ENCODE data around the gene TDRD10. TPM values are rescaled to one million over a fixed set of nuclear protein-coding genes. Genes with fewer than 3 reads are reported as not detected.

TDRD10 gene, protein sequence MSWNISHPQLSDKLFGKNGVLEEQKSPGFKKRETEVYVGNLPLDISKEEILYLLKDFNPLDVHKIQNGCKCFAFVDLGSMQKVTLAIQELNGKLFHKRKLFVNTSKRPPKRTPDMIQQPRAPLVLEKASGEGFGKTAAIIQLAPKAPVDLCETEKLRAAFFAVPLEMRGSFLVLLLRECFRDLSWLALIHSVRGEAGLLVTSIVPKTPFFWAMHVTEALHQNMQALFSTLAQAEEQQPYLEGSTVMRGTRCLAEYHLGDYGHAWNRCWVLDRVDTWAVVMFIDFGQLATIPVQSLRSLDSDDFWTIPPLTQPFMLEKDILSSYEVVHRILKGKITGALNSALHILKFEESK
- total RNA-seq, result 4.6 TPM

DNA sequence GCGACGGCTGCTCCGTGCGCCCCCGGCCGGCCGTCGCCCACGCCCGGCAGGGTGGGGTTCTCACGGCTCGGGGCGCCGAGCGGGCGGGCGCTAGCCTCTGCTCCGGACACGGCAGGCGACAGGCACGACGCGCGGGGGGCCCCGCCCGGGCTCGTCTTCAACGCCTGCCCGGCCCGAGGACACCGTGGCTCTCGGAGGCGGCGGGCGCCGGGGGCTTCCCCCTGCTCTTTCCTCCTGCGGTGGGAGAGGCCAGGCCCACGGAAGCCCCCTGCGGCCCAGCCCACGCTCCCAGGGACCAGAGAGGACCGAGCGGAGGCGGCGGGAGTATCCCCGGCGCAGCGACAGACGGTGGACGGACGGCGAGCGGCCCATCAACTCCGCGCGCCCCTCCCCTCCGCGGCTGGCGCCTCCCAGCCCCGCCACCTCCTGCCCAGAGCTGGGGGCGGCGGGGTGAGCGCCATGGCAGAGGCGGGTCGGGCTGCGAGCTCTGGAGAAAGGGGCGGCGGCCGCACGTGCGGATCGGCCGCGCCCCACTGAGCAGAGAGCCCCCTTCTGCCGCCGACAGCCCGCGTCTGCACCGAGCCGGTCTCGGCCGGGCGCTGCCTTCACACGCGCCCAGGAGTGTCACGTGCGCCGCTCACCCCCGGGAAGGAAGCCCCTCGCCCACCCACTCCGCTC lies at the start of gene TDRD10, which contains the start of gene SHE:
Gene TDRD10 (plus strand): TSS at position 154 of the 678 bp plus-strand sequence. CDS start 4,685 bp downstream, outside the sequence.
Gene SHE (minus strand): TSS at position 347 of the 678 bp plus-strand sequence. CDS start 386 bp downstream, outside the sequence.
- Histone ChIP-seq H3K9me3 (no peaks in the 10 kb centered on the region), H3K27ac (peak within 1 kb of the TSS in 1 of 2 donors; percentile 32), H3K36me3 (no peaks in the 10 kb centered on the region), H3K4me1 (peaks cover 3 to 4% of the 10 kb centered on the region in 2 donors), H3K27me3 (peaks cover 11% of the 10 kb centered on the region), H3K4me3 (peak within 1 kb of the TSS; percentile 54 to 61)
- intact Hi-C loops (cut with DNase I), result no loop called here
- DNase-seq (ENCODE audit: low spot score in 2 of 2), result no peak
- TF ChIP-seq, protein P1, sequence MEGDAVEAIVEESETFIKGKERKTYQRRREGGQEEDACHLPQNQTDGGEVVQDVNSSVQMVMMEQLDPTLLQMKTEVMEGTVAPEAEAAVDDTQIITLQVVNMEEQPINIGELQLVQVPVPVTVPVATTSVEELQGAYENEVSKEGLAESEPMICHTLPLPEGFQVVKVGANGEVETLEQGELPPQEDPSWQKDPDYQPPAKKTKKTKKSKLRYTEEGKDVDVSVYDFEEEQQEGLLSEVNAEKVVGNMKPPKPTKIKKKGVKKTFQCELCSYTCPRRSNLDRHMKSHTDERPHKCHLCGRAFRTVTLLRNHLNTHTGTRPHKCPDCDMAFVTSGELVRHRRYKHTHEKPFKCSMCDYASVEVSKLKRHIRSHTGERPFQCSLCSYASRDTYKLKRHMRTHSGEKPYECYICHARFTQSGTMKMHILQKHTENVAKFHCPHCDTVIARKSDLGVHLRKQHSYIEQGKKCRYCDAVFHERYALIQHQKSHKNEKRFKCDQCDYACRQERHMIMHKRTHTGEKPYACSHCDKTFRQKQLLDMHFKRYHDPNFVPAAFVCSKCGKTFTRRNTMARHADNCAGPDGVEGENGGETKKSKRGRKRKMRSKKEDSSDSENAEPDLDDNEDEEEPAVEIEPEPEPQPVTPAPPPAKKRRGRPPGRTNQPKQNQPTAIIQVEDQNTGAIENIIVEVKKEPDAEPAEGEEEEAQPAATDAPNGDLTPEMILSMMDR (IDR thresholded peaks at IDR 0.05), result no peak

DNA sequence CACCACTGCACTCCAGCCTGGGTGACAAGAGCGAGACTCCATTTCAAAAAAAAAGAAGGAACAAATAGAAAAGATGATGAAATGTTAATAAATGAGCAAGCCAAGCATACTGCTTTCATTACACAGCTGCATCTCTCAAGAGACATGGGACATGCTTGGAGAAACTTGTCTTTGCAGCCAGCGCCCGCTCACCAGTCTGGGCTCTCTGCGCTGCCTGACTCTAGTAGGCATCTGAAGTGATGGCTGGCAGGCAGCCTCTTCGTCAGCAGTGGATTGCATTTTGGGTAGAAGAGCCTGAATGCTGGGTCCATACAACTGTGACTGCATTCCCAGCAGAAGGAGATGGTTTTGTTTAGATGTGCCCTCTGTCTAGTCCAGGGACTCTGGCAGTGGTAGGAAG lies 48.9 kb upstream of the TDRD10 start:
- H3K9me3 ChIP-seq, result no peaks in the 10 kb centered on the region
- H3K4me3 ChIP-seq, result no peak overlapping the region
- peaks cover 0 to 3% of the 10 kb centered on the region in 2 donors for H3K4me1 ChIP-seq
- peaks cover 8 to 16% of the 10 kb centered on the region in 2 donors for H3K36me3 ChIP-seq
- no peaks in the 10 kb centered on the region for H3K27me3 ChIP-seq
- TF ChIP-seq, protein P1 (IDR thresholded peaks at IDR 0.05), result no peak
- H3K27ac ChIP-seq, result no peak overlapping the region
- DNase-seq (ENCODE audit: low spot score in 2 of 2), result no peak
- intact Hi-C loops (cut with DNase I), result no loop called here

DNA sequence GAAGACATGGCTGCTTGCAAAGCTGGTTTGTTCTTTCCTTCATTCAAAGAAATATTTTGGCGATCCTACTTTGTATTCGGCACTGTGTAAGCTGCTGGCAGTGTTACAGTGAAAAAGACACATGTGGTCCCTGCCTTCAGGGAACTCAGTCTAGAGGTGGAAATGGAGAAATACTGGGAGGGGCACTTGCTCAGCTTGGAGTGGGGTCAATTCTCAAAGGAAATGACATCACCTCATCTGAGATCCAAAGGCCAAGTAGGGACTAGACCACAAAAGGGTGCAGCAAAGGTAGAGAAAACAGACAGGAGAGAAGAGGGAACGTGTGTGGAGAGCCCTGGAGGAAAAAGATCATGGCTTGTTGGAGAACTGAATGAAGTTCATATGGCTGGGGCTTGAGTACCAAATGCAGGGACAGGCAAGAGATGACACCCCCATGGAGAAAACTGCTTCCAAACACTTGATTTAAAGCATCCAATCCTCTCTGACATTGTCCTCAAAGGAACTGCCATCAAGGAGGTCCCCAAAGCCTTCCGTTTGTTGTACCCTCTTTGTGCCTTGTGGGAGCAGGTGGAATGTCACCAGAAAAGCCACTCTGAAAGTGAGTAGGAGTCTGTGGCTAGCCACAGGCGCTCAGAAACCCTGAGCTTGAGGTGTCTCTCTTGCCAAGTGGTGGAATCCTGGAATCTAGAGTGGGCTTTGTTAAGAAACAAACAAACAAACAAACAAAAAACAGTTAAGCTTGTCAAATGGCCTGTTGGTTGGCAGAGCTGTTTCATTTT lies 48.3 kb upstream of the TDRD10 start:
- H3K4me1 ChIP-seq, result peaks cover 0 to 3% of the 10 kb centered on the region in 2 donors
- no peak overlapping the region for H3K4me3 ChIP-seq
- DNase-seq (ENCODE audit: low spot score in 2 of 2), result no peak
- TF ChIP-seq, protein P1 (IDR thresholded peaks at IDR 0.05), result no peak
- intact Hi-C loops (cut with DNase I), result no loop called here
- no peak overlapping the region for H3K27ac ChIP-seq
- H3K36me3 ChIP-seq, result peaks cover 8 to 12% of the 10 kb centered on the region in 2 donors
- H3K27me3 ChIP-seq, result no peaks in the 10 kb centered on the region
- no peaks in the 10 kb centered on the region for H3K9me3 ChIP-seq

DNA sequence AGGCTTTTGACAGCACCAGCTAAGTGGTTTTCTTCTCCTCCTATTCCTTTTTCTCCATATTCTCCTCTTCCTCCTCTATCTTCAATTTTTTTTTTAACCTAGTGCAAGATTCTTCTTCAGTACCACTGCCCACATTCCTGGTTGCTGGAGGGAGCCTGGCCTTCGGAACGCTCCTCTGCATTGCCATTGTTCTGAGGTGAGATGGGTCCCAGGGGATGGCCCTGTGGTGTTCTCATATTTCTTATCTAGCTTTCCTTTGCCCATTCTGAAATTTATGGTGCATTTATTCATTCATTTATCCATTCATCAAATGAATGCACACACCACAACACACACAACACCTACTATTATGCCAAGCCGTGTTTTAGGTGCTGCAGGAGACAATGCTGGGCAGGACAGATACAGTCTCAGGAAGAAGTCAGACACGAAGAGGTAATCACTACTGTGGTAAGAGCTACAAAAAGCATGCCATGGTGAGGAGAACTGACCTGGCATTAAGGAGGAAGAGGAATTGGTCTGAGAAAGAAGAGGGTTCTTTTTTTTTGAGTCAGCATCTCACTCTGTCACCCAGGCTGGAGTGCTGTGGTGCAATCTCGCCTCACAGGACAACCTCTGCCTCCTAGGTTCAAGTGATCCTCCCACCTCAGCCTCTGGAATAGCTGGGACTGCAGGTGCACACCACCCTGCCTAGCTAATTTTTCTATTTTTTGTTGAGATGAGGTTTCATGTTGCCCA lies 47.5 kb upstream of the TDRD10 start:
- Histone ChIP-seq H3K4me1 (peaks cover 0 to 3% of the 10 kb centered on the region in 2 donors), H3K36me3 (peaks cover 7 to 8% of the 10 kb centered on the region in 2 donors), H3K4me3 (no peak overlapping the region), H3K27ac (no peak overlapping the region), H3K27me3 (no peaks in the 10 kb centered on the region), H3K9me3 (no peaks in the 10 kb centered on the region)
- DNase-seq (ENCODE audit: low spot score in 2 of 2), result no peak
- TF ChIP-seq, protein P1 (IDR thresholded peaks at IDR 0.05), result no peak
- intact Hi-C loops (cut with DNase I), result no loop called here

DNA sequence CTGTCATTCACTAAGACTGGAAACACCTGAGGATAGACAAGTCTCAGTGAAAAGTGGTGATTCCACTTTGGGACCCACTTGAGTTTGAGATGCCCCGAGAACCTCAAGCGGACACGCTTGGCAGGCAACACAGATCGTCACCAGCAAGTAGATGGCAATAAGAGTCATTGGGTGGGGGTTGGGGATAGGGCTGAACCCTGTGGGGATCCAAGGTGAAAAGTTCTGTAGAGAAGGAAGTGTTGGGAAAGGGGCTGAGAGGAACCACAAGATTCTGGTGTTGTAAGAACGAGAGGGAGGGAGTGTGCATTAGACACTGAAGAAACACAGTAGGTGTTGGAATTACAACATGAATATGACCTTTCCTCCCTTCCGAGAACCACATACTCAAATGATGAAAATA lies 45.4 kb upstream of the TDRD10 start:
- H3K27me3 ChIP-seq, result no peaks in the 10 kb centered on the region
- H3K4me1 ChIP-seq, result peaks cover 0 to 3% of the 10 kb centered on the region in 2 donors
- intact Hi-C loops (cut with DNase I), result no loop called here
- TF ChIP-seq, protein P1 (IDR thresholded peaks at IDR 0.05), result no peak
- no peak overlapping the region for H3K27ac ChIP-seq
- H3K9me3 ChIP-seq, result no peaks in the 10 kb centered on the region
- no peak overlapping the region for H3K4me3 ChIP-seq
- peaks cover 4 to 8% of the 10 kb centered on the region in 2 donors for H3K36me3 ChIP-seq
- no peak for DNase-seq (ENCODE audit: low spot score in 2 of 2)

Data from ascending aorta (tissue), 2 donors.